GM12878 (cell line): ENCODE measurements around the gene LRP5. TPM values are rescaled to one million over a fixed set of nuclear protein-coding genes. Genes with fewer than 3 reads are reported as not detected.

Experiments
- ATAC-seq: fragments of 200-7000 bp; cut with Tn5 transposase; 3 replicates; pipeline ENCODE4 v1.9.1; 2020; ENCODE audit warnings: mild to moderate bottlenecking, moderate library complexity
- BruUV-seq: library from RNA; stranded (reverse); fragments of 400-500 nt; replicated peaks from 2 replicates; lab custom pipeline; 2021; lab: Mats Ljungman, UMichigan
- CTCF ChIA-PET: fragments of 300-600 bp; sonication (Branson Sonifier 250); formaldehyde crosslinking; extraction: SDS; loops from one replicate; lab custom pipeline; 2021; ENCODE audit warnings: inconsistent platforms; lab: Yijun Ruan, JAX
- POLR2A ChIA-PET: fragments of 350-600 bp; formaldehyde crosslinking; extraction: SDS; loops from one replicate; lab custom pipeline; 2021; ENCODE audit warnings: inconsistent platforms; lab: Charles Lee
- RAD21 ChIA-PET: fragments of 300-600 bp; sonication (Branson Sonifier 250); formaldehyde crosslinking; loops from one replicate; lab custom pipeline; 2023; ENCODE audit warnings: antibody characterized with exemption; ENCODE audit not compliant: unreplicated experiment; lab: Charles Lee
- SMC1A ChIA-PET: fragments of 300-600 bp; sonication (Branson Sonifier 250); formaldehyde crosslinking; loops from one replicate; lab custom pipeline; 2023; ENCODE audit not compliant: unreplicated experiment, uncharacterized antibody; lab: Charles Lee
- DNase-seq: peaks from one replicate; pipeline ENCODE4 v3.0.0-alpha.2; 2011; ENCODE audit warnings: low read depth, low spot score
- FAIRE-seq: peaks from 3 replicates; lab custom pipeline; 2011; peaks lifted over from hg19 to GRCh38; lab: Jason Lieb, UNC
- H2AFZ ChIP-seq: 2 replicates; pipeline ENCODE4 v1.6.0; 2011; ENCODE audit warnings: low read depth, low read length, control low read depth; ENCODE audit not compliant: control insufficient read depth
- H3K27ac ChIP-seq: 2 replicates; pipeline ENCODE4 v1.5.1; 2011; ENCODE audit warnings: control low read depth; ENCODE audit not compliant: control insufficient read depth, insufficient read depth
- H3K27me3 ChIP-seq, 2 experiments: replicated peaks in 1 of 2; 2 replicates each; pipeline versions ENCODE4 v1.6.0 to v1.6.1; 2011; ENCODE audit warnings: low read length in 1 of 2; ENCODE audit not compliant: control insufficient read depth in 2 of 2, insufficient read depth in 2 of 2
- H3K36me3 ChIP-seq, 2 experiments: 2 replicates each; pipeline ENCODE4 v1.5.1; 2011; ENCODE audit warnings: low read length in 1 of 2; ENCODE audit not compliant: control insufficient read depth in 2 of 2, insufficient read depth in 2 of 2
- H3K4me1 ChIP-seq: 2 replicates; pipeline ENCODE4 v1.6.1; 2011; ENCODE audit warnings: mild to moderate bottlenecking, low read length, moderate library complexity, mixed read lengths; ENCODE audit not compliant: control insufficient read depth, insufficient read depth
- H3K4me2 ChIP-seq: 2 replicates; pipeline ENCODE4 v1.6.0; 2011; ENCODE audit warnings: control low read depth; ENCODE audit not compliant: control insufficient read depth, insufficient read depth
- H3K4me3 ChIP-seq: fragments of 200-600 bp; sonication (generic); 2 replicates; pipeline ENCODE4 v1.5.1; 2016
- H3K79me2 ChIP-seq: 2 replicates; pipeline ENCODE4 v1.6.0; 2011; ENCODE audit warnings: low read length; ENCODE audit not compliant: control insufficient read depth, insufficient read depth
- H3K9ac ChIP-seq: 2 replicates; pipeline ENCODE4 v1.8.0; 2011; ENCODE audit warnings: low read length, control low read depth, mixed read lengths; ENCODE audit not compliant: control insufficient read depth, insufficient read depth
- H3K9me3 ChIP-seq: replicated peaks from 3 replicates; pipeline ENCODE4 v1.5.1; 2011; ENCODE audit warnings: mild to moderate bottlenecking, low read length; ENCODE audit not compliant: control insufficient read depth, insufficient read depth
- H4K20me1 ChIP-seq: 2 replicates; pipeline ENCODE4 v1.6.0; 2011; ENCODE audit not compliant: control insufficient read depth, insufficient read depth
- ATF7 ChIP-seq: fragments of 450-650 bp; IDR thresholded peaks from 2 replicates; pipeline ENCODE4 v1.6.1; 2016; ENCODE audit warnings: low read depth, mild to moderate bottlenecking
- CHD2 ChIP-seq: IDR thresholded peaks from 2 replicates; pipeline ENCODE4 v1.6.1; 2011; ENCODE audit warnings: low read depth, low read length, improper control_type of control experiment, borderline replicate concordance
- EP300 ChIP-seq, 2 experiments: fragments of 150-350 bp in 1 of 2; IDR thresholded peaks; 2 replicates each; pipeline ENCODE4 v1.6.1; 2011 to 2012; ENCODE audit warnings: low read depth in 2 of 2, low read length in 2 of 2, borderline replicate concordance in 1 of 2, improper control_type of control experiment in 1 of 2, inconsistent platforms in 1 of 2; ENCODE audit not compliant: control insufficient read depth in 1 of 2
- MEF2A ChIP-seq: IDR thresholded peaks from 2 replicates; pipeline ENCODE4 v1.6.1; 2011; ENCODE audit warnings: low read depth, mild to moderate bottlenecking, low read length, moderate library complexity; ENCODE audit not compliant: insufficient read depth
- NFYA ChIP-seq: IDR thresholded peaks from 2 replicates; pipeline ENCODE4 v1.6.1; 2011; ENCODE audit warnings: low read depth, mild to moderate bottlenecking, low read length, improper control_type of control experiment, borderline replicate concordance
- TCF3 ChIP-seq: IDR thresholded peaks from 2 replicates; pipeline ENCODE4 v1.6.1; 2012; ENCODE audit warnings: low read depth, mild to moderate bottlenecking, low read length, borderline replicate concordance; ENCODE audit not compliant: insufficient read depth
- WGBS: methylation state at CpG from one replicate; pipeline ENCODE4 v1.1.6; 2016; ENCODE audit warnings: low lambda C conversion rate; ENCODE audit not compliant: insufficient replicate concordance, insufficient coverage; ENCODE audit errors: missing lambda C conversion rate; 5-methylcytosine and 5-hydroxymethylcytosine counted together
- in situ Hi-C: fragments of 300-500 bp; cut with MboI; formaldehyde crosslinking; loops from 9 replicates; pipeline ENCODE4 v1.14.3; 2018; ENCODE audit warnings: mixed read lengths
- intact Hi-C: fragments of 100-400 bp; cut with micrococcal nuclease; formaldehyde crosslinking; loops from one replicate; pipeline ENCODE4 v1.14.2; 2022; ENCODE audit not compliant: unreplicated experiment
- polyA plus RNA-seq, 11 experiments: library from polyadenylated mRNA; depleted of rRNA in 4 of 11; unstranded in 6 of 11; stranded (reverse) in 5 of 11; fragments of >200 nt; fragmentation: Nextera tagmentation in 4 of 11; fragmentation: Illumina TruSeq in 1 of 11; extraction: Ambion mirVana in 4 of 11; extraction: Trizol in 1 of 11; gene quantifications; 1 replicate in 1 of 11; 2 replicates in 10 of 11; pipeline versions ENCODE4 v1.2.1 to v1.2.3, GENCODE V29; 2011 to 2016; ENCODE audit warnings: inconsistent platforms in 2 of 11, missing spikeins in 2 of 11, low read depth in 1 of 11
- total RNA-seq, 4 experiments: library from RNA; depleted of rRNA in 3 of 4; stranded (reverse); fragments of >200 nt in 3 of 4; fragmentation: Illumina TruSeq in 1 of 4; extraction: Trizol in 1 of 4; gene quantifications; 2 replicates each; pipeline versions ENCODE4 v1.2.1 to v1.2.3, GENCODE V29; 2013 to 2021
- TF ChIP-seq, protein P1 (sequence below): fragments of 450-650 bp; IDR thresholded peaks from 2 replicates; pipeline ENCODE4 v1.6.1; 2016; ENCODE audit warnings: mild to moderate bottlenecking
- TF ChIP-seq, protein P2 (sequence below): IDR thresholded peaks from 2 replicates; pipeline ENCODE4 v1.6.1; 2011; ENCODE audit warnings: mild to moderate bottlenecking, low read depth, low read length, moderate library complexity; ENCODE audit not compliant: insufficient replicate concordance
- TF ChIP-seq, protein P3 (sequence below): IDR thresholded peaks from 2 replicates; pipeline ENCODE4 v1.6.1; 2012; ENCODE audit warnings: low read depth, low read length, improper control_type of control experiment
- TF ChIP-seq, protein P4 (sequence below): fragments of 450-650 bp; IDR thresholded peaks from 2 replicates; pipeline ENCODE4 v1.6.1; 2014; ENCODE audit warnings: mild to moderate bottlenecking
- TF ChIP-seq, protein P5 (sequence below): IDR thresholded peaks from 2 replicates; pipeline ENCODE4 v1.6.1; 2011; ENCODE audit warnings: borderline replicate concordance, low read depth, mild to moderate bottlenecking, moderate library complexity, low read length; ENCODE audit not compliant: insufficient read depth, poor library complexity, severe bottlenecking

Gene LRP5
- total and polyA plus RNA-seq, 10 of the 15 experiments (the other 5 are each of a cell fraction or from before 2014, with no cell fraction given), result 0.37 to 34.0 (median 6.6) TPM

DNA sequence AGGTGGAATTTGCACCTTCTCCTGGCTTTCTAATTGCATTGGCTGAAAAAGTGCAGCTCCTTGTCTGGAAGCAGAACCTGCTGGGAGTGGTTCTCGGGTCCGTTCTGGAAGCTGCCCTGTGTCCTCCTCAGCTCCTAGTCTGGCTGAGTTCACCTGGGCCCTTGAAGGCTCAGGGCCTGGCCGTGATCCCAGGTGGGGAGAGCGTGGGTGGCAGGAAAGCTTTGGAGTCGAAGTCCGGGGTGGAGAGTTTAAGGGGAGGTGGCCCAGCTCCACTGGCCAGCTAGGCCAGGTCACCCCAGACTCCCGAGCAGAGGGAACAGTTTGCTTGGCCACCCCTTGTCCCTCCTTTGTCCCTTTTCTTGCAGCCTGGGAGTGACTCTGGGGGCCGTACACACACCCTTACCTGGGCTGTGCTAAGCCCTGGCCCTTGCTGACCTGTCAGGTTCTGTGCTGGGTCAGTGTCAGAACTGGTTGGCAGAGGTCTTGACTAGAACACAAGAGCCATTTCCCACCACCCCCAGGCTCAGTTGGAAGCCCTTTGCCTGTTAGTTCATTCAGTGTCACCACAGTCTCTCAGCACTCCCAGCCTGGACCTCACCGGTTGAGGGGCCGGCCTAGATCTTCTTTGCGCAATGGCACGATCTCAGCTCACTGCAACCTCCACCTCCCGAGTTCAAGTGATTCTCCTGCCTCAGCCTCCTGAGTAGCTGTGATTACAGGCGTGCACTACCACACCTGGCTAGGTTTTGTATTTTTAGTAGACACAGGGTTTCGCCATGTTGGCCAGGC, 37.3 kb downstream of the LRP5 start (continued):
- TF ChIP-seq, protein P1, sequence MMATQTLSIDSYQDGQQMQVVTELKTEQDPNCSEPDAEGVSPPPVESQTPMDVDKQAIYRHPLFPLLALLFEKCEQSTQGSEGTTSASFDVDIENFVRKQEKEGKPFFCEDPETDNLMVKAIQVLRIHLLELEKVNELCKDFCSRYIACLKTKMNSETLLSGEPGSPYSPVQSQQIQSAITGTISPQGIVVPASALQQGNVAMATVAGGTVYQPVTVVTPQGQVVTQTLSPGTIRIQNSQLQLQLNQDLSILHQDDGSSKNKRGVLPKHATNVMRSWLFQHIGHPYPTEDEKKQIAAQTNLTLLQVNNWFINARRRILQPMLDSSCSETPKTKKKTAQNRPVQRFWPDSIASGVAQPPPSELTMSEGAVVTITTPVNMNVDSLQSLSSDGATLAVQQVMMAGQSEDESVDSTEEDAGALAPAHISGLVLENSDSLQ, result no peak
- TF ChIP-seq EP300 (IDR thresholded peaks at IDR 0.05; ENCODE audit: borderline replicate concordance in 1 of 2, control insufficient read depth in 1 of 2, low read depth in 2 of 2, low read length in 2 of 2) (no peak), NFYA (no peak)
- TF ChIP-seq, all 136 proteins: peak for 0

DNA sequence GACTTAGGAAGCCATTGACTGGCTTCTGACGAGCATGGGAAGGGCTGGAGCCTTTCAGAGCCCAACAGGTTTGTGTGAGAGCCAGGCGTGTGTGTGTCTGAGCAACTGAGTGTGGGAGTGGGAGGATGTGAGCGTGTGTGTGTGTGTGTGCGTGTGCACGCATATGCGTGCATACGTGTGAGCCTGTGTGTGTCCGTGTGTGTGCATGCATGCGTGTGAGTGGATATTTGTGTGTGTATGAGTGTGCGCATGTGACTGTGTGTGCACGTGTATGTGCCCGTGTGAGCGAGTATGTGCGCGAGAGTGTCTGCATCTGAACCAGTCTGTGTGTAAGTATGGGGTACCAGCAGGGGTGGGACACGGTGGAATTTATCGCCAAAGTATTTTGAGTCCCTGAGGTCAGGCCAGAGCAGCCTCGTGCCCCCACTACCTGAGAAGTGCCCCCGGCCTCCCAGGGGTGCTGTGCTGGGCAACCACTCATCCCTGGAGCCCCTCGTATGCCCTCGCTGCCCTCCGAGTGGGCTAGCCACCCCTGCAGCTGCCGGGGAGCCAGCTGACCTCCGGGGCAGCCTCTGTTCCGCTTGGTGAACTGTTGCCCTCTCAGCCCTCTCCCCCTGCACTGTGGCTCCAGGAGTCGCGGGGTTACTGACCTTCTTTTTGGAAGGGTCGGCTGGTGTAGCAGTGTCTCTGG, 38.5 kb downstream of the LRP5 start:
- intact Hi-C loops, result no loop called here
- Histone ChIP-seq H3K4me1 (no peaks in the 10 kb centered on the region), H2AFZ (no peak overlapping the region), H3K27ac (no peak overlapping the region), H3K79me2 (peaks cover 2% of the 10 kb centered on the region), H3K9me3 (no peaks in the 10 kb centered on the region), H3K4me2 (no peak overlapping the region), H3K9ac (no peak overlapping the region), H3K27me3 (no peaks in the 10 kb centered on the region), H3K36me3 (no peaks in the 10 kb centered on the region; a peak in 3 of 4 replicates), H3K4me3 (no peak overlapping the region), H4K20me1 (no peaks in the 10 kb centered on the region)
- ChIA-PET CTCF (no interaction called here), RAD21 (no interaction called here), POLR2A (no interaction called here), SMC1A (no interaction called here)
- FAIRE-seq, result no peak
- ATAC-seq, result no peak
- WGBS, result 84% methylated on average over 28 of the region's 28 CpGs
- no peak for DNase-seq
- BruUV-seq, result no TSS peak
- TF ChIP-seq, protein P2, sequence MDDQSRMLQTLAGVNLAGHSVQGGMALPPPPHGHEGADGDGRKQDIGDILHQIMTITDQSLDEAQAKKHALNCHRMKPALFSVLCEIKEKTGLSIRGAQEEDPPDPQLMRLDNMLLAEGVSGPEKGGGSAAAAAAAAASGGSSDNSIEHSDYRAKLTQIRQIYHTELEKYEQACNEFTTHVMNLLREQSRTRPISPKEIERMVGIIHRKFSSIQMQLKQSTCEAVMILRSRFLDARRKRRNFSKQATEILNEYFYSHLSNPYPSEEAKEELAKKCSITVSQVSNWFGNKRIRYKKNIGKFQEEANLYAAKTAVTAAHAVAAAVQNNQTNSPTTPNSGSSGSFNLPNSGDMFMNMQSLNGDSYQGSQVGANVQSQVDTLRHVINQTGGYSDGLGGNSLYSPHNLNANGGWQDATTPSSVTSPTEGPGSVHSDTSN, result peak; percentile 53
- TF ChIP-seq, protein P3, sequence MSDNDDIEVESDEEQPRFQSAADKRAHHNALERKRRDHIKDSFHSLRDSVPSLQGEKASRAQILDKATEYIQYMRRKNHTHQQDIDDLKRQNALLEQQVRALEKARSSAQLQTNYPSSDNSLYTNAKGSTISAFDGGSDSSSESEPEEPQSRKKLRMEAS, result no peak
- no peak for TF ChIP-seq MEF2A
- no peak for TF ChIP-seq ATF7
- TF ChIP-seq, protein P4, sequence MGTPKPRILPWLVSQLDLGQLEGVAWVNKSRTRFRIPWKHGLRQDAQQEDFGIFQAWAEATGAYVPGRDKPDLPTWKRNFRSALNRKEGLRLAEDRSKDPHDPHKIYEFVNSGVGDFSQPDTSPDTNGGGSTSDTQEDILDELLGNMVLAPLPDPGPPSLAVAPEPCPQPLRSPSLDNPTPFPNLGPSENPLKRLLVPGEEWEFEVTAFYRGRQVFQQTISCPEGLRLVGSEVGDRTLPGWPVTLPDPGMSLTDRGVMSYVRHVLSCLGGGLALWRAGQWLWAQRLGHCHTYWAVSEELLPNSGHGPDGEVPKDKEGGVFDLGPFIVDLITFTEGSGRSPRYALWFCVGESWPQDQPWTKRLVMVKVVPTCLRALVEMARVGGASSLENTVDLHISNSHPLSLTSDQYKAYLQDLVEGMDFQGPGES, result no peak
- TF ChIP-seq TCF3, result peak; percentile 56; the same call in 1 of the 2 replicates
- TF ChIP-seq, protein P5, sequence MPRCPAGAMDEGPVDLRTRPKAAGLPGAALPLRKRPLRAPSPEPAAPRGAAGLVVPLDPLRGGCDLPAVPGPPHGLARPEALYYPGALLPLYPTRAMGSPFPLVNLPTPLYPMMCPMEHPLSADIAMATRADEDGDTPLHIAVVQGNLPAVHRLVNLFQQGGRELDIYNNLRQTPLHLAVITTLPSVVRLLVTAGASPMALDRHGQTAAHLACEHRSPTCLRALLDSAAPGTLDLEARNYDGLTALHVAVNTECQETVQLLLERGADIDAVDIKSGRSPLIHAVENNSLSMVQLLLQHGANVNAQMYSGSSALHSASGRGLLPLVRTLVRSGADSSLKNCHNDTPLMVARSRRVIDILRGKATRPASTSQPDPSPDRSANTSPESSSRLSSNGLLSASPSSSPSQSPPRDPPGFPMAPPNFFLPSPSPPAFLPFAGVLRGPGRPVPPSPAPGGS, result peak; percentile 99
- TF ChIP-seq CHD2, result no peak
- in situ Hi-C loops, result no loop called here
